HG03575 (cell line): ENCODE measurements around the gene MVB12B.

ENCODE experiments used
- ATAC-seq: cut with Tn5 transposase; IDR thresholded peaks from one replicate; pipeline ENCODE4 v1.9.1; 2021; ENCODE audit not compliant: unreplicated experiment, insufficient number of reproducible peaks, low FRiP score; ENCODE audit errors: extremely low read depth

Gene MVB12B

GRCh38 chr9:126436545-126437267 lies 110.1 kb downstream of the MVB12B start:
- ATAC-seq: no peak

GRCh38 chr9:126437268-126437666 lies 110.6 kb downstream of the MVB12B start:
- no peak for ATAC-seq

GRCh38 chr9:126437701-126438100 lies 111.1 kb downstream of the MVB12B start:
- no peak for ATAC-seq

- no peak for ATAC-seq
Measured at GRCh38 chr9:126438741-126439401, 112.2 kb downstream of the MVB12B start.

GRCh38 chr9:126439402-126439765 lies 112.8 kb downstream of the MVB12B start:
- no peak for ATAC-seq

GRCh38 chr9:126439883-126440653 lies 113.4 kb downstream of the MVB12B start:
- ATAC-seq: no peak

- no peak for ATAC-seq
Measured at GRCh38 chr9:126440940-126441339, 114.3 kb downstream of the MVB12B start.

GRCh38 chr9:126442636-126443035 lies 116.0 kb downstream of the MVB12B start:
- no peak for ATAC-seq

- no peak for ATAC-seq
Measured at GRCh38 chr9:126443144-126443543, 116.5 kb downstream of the MVB12B start.

GRCh38 chr9:126448136-126448535 lies 121.5 kb downstream of the MVB12B start:
- no peak for ATAC-seq

- ATAC-seq: no peak
Measured at GRCh38 chr9:126448865-126449577, 122.4 kb downstream of the MVB12B start.

- ATAC-seq: no peak
Measured at GRCh38 chr9:126449725-126450667, 123.4 kb downstream of the MVB12B start.

GRCh38 chr9:126450668-126451205 lies 124.1 kb downstream of the MVB12B start:
- ATAC-seq: no peak

- ATAC-seq: no peak
Measured at GRCh38 chr9:126451316-126451885, 124.8 kb downstream of the MVB12B start.

- ATAC-seq: no peak
Measured at GRCh38 chr9:126452106-126452505, 125.5 kb downstream of the MVB12B start.

GRCh38 chr9:126453156-126453963 lies 126.7 kb downstream of the MVB12B start:
- ATAC-seq: no peak

GRCh38 chr9:126454215-126454614 lies 127.6 kb downstream of the MVB12B start:
- no peak for ATAC-seq
